ENCODE data around the gene TRIM8. TPM values are rescaled to one million over a fixed set of nuclear protein-coding genes. Genes with fewer than 3 reads are reported as not detected.
"Not testable (repeated sequence)": the region's sequence is repeated elsewhere in the genome, so short reads cannot be mapped to it uniquely, and the experiment has no call there.

The TRIM8 gene
- total RNA-seq, 1 donor from 2014 or later, result 109 TPM

DNA sequence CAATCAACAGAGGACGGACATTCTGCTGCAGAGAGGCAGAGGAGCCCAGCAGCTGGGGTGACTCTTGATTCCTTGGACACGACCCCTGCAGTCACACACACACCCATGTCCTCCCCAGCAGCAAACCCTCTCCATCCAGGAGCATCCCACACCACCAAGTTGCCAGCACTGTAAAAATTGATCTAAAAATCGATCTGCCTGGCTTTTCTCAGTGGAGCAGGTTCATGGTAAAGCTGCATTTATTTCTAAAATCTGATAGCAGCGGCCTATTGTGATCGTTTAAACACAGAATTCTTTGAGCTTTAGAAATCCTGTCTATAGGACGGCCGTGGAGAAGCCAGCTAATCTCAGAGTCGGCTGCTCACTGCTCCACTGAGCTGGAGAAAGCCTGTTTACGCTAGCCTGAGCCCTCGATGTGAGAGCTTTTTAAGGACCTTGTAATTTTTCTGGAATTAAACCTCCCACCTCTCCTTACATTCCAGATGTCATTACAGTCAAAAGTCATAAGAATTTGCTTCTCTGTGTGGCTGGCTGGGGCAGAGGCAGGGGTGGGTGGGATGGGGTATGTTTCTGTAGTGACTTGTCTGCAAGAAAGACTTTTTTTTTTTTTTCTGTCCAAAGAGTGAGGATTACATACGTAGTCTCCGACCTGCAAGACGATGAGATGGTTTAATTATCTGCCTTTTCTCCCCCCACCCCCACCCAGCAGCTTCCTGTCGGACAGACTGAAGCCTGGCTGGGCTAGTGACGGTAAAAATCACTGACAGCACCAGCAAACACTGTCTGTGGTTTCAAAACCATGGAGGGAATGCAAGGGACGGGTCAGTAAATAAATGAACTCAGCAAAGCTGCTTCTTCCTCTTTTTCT, 31.6 kb downstream of the TRIM8 start:
- no peak for ATAC-seq
- DNase-seq (ENCODE audit: missing footprints), result no peak
- intact Hi-C loops (cut with DNase I), result loop anchor here (5.0 kb wide), 1 partner anchor 36 kb away; the partner anchor contains the start of genes ARL3 and SFXN2

DNA sequence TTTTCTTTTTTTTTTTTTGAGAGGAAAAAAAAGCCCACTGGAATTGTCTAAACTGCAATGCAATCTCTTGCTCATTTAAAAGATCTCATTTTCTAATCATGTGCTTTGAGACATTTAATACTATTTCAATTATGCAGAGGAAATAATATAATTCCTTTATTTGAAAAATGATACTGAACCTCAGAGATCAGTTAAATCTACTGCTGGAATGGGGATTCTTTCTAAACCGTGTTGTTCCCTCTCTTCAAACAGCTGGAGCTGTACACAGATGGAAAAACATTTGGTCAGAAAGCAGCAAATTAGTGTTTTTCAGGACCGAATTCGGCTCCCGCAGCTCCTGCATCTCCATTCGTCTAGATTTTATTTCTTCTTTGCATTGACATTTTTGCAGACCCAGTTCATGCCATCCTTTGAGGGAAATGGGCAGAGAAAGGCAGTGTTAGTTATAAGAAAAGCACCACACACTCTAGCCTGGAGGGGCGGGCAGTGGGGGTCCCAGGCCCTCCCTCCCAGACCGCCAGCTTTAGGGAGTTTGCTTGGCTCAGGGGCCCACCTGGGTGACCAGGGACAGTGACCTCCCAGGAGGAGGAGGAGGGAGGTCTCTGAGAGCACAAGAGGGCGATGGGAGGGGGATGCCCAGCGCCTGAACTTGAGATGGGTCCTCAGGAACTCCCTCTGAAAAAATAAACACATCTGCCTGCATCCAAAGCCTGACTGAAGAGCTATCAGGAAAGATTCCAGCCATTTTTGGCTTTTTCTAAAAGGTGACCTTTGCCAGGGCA, 32.4 kb downstream of the TRIM8 start:
- no peak for ATAC-seq

GRCh38 chr10:102677331-102678067, 33.2 kb downstream of the TRIM8 start:
- ATAC-seq (no peak), DNase-seq (ENCODE audit: missing footprints) (no peak)
- intact Hi-C loops (cut with DNase I), result loop anchor here (5.0 kb wide), 1 partner anchor 35 kb away; the partner anchor contains the start of genes ARL3 and SFXN2

More for the DNA sequence above, 32.4 kb downstream of the TRIM8 start:
- intact Hi-C loops (cut with DNase I), result loop anchor here (5.0 kb wide), 1 partner anchor 36 kb away; the partner anchor contains the start of genes ARL3 and SFXN2
- DNase-seq (ENCODE audit: missing footprints), result no peak

DNA sequence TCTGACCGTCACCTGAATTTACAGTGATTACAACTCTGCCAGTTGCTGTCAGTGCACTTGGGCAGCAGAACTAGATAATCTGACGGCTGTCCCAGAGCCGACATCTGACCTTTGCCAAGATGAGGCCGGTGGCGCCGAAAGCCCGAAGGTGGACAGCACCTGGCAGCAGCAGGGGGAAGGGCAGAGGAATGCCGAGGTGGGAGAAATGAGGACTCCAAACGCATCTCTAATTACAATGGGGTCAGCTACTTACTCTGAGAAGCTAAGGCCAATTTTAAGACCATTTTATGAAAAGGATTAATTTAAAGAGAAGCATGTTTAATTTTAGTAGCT, 33.8 kb downstream of the TRIM8 start:
- ATAC-seq, result no peak
- DNase-seq (ENCODE audit: missing footprints), result no peak
- intact Hi-C loops (cut with DNase I), result loop anchor here (5.0 kb wide), 1 partner anchor 34 kb away; the partner anchor contains the start of genes ARL3 and SFXN2

DNA sequence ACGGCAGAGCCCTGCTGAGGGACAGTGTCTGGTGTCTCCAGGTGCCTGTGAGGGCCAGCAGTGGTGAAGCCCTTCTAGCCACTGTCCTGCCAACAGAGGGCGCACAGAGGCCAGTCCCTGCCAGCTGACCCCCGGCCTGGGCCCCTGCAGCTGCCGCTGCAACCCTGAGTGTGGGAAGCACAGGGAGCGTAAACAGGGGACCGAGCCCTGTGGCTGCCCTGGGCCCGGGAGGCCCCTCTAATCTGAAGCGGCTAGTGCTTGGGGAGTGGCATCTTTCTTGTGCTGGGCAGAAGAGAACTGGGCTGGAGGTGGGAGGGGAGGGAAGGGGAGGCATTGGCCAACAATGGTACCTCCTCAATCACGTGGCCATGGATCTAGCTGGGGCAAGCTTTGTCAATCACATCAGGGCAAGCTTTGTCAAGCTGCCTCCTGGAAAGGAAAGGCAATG, 34.6 kb downstream of the TRIM8 start:
- intact Hi-C loops (cut with DNase I), result loop anchor here (5.0 kb wide), 1 partner anchor 33 kb away; the partner anchor contains the start of genes ARL3 and SFXN2
- ATAC-seq (peak; percentile 56), DNase-seq (ENCODE audit: missing footprints) (peak; percentile 86)

- intact Hi-C loops (cut with DNase I), result loop anchor here (5.0 kb wide), 1 partner anchor 33 kb away; the partner anchor contains the start of genes ARL3 and SFXN2
- no peak for ATAC-seq
- DNase-seq (ENCODE audit: missing footprints), result no peak
These were observed 35.3 kb downstream of the TRIM8 start for GRCh38 chr10:102679596-102679995.

GRCh38 chr10:102681696-102682095, 37.4 kb downstream of the TRIM8 start:
- intact Hi-C loops (cut with DNase I), result no loop called here
- DNase-seq (ENCODE audit: missing footprints), result no peak
- no peak for ATAC-seq

DNA sequence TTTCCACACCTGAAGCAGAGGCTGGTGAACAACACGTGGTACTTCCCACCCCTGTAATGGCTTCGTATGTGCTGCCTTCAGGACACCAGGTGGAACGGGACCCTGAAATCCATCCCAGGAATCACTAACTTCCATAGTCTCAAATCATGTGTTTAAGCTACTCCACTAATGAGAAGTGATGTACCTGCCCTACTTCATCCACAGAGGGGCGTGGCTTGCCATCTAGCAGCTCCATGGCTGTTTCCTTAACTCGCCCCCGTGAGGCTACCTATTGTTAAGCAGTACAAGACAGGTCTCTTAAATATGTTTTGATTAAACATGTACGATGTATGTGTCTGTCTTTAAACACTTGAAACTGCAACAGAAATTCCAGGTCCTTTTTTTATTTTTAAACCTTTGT, 38.1 kb downstream of the TRIM8 start:
- no peak for ATAC-seq
- DNase-seq (ENCODE audit: missing footprints), result no peak

GRCh38 chr10:102682981-102683380, 38.7 kb downstream of the TRIM8 start:
- intact Hi-C loops (cut with DNase I), result no loop called here
- ATAC-seq (no peak), DNase-seq (ENCODE audit: missing footprints) (no peak)

More for the DNA sequence above, 38.1 kb downstream of the TRIM8 start:
- intact Hi-C loops (cut with DNase I), result no loop called here

- intact Hi-C loops (cut with DNase I), result no loop called here
These were observed 39.5 kb downstream of the TRIM8 start for GRCh38 chr10:102683736-102684135.

DNA sequence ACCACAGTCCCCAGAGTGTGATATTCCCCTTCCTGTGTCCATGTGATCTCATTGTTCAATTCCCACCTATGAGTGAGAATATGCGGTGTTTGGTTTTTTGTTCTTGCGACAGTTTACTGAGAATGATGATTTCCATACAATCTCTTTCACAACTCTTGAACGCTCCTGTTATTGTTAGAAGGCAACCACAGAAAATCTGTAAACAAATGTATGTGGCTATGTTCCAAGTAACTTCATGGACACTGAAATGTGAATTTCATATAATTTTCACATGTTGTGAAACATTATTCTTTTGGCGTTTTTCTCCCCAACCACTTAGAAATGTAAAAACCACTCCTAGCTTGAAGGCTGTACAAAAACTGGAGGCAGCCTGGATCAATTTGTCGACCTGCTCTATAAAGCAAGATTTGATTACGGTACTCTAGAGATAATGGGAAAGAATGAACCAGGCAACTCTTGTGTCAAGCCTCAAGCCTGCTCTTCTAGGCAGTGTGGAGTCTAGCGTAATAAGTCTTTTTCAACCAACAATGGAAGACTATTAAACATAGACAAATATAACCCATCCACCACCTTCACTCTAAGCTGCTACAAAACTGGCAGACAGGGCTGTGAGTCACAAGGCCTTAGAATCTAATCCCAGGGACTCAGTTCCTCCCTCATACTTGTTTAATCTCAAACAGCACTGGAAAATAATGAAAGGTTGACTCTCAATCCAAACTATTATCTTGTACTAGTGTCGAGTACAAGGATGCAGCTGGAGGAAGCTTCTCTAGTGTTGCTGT, 47.2 kb downstream of the TRIM8 start:
- intact Hi-C loops (cut with DNase I), result no loop called here
- ATAC-seq (no peak), DNase-seq (ENCODE audit: missing footprints) (no peak)

More at GRCh38 chr10:102683736-102684135, 39.5 kb downstream of the TRIM8 start:
- ATAC-seq (no peak), DNase-seq (ENCODE audit: missing footprints) (no peak)

DNA sequence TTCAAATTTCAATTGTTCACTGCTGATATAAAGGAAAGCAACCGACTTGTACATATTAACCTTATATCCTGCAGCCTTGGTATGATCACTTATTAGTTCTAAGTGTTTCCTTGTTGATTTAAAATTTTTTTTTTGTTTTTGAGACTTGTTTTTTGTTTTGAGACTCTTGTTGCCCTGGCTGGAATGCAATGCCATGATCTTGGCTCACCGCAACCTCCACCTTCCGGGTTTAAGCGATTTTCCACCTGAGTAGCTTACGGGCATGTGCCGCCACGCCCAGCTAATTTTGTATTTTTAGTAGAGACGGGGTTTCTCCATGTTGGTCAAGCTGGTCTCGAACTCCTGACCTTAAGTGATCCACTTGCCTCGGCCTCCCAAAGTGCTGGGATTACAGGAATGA, 51.1 kb downstream of the TRIM8 start:
- intact Hi-C loops (cut with DNase I); ATAC-seq; DNase-seq (ENCODE audit: missing footprints): not testable (repeated sequence)

DNA sequence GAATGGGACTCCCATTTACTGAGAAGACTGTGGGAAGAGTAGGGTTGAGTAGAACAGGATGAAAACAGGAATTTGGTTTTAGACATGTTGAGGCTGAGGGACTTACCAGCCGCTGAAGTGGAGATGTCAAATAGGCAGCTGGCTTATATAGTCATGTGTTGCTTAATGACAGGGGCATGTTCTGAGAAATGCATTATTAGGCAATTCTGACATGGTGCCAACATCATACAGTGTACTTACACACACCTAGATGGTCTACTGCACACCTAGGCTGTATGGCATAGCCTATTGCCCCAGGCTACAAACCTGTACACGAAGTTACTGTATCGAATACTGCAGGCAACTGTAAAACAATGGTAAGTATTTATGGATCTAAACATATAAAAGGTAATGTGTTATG, 52.5 kb downstream of the TRIM8 start:
- ATAC-seq (no peak), DNase-seq (ENCODE audit: missing footprints) (no peak)
- intact Hi-C loops (cut with DNase I), result no loop called here

- ATAC-seq (no peak), DNase-seq (ENCODE audit: missing footprints) (no peak)
- intact Hi-C loops (cut with DNase I), result no loop called here
These were observed 54.6 kb downstream of the TRIM8 start for GRCh38 chr10:102698894-102699293.

GRCh38 chr10:102701272-102701671, 57.0 kb downstream of the TRIM8 start:
- intact Hi-C loops (cut with DNase I), result no loop called here
- ATAC-seq, result peak; percentile 64
- no peak for DNase-seq (ENCODE audit: missing footprints)

DNA sequence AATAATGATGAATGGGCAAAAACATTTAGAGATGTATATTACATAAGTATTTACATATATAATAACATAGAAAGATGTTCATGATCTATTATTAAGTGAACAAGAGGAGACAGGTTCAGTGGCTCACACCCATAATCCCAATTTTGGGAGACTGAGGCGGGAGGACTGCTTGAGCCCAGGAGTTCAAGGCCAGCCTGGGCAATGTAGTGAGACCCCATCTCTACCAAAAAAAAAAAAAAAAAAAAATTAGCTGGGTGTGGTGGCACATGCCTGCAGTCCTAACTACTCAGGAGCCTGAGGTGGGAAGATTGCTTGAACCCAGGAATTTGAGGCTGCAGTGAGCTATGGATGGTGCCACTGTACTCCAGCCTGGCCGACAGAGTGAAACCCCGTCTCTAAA, 57.5 kb downstream of the TRIM8 start:
- intact Hi-C loops (cut with DNase I), result no loop called here
- DNase-seq (ENCODE audit: missing footprints) (no peak), ATAC-seq (no peak)

DNA sequence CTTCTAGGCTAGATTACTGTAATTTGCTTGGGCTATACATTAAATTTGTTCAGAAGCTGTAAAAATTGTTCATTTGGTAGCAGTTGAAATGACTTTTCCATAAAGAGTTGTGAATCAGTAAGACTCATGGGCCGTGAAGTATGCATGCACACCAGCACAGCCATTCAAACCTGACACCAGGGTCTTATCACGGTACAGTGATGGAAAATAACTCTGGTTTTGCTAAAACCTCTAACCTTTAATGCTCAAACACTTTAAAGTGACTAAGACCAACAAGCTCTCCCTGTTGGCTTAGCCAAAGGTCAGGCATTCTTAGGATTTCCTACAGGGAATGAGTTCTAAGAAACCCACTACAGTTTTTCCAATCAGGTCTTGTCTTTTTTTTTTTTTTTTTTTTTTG, 58.5 kb downstream of the TRIM8 start:
- DNase-seq (ENCODE audit: missing footprints), result no peak
- no peak for ATAC-seq
- intact Hi-C loops (cut with DNase I), result no loop called here

DNA sequence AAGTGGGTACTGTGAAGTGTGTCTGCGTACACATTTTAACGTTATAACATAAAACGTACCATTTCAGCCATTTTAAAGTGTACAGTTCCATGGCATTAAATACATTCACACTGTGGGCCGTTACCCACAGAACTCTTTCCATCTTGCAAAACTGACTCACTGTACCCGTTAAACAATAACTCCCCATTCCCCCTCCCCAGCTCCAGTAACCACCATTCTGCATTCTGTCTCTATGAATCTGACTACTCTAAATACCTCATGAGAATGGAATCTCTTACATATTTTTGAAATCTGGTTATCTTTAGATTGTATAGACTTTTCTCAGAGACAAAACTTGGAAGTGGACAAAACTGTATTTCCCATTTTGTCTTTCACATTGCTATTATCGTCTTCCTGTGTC, 60.6 kb downstream of the TRIM8 start:
- DNase-seq (ENCODE audit: missing footprints) (no peak), ATAC-seq (no peak)
- intact Hi-C loops (cut with DNase I), result no loop called here

Measured in Right ventricle myocardium inferior (tissue), 1 donor.